ENCODE results near the gene WWOX.

Gene WWOX

DNA sequence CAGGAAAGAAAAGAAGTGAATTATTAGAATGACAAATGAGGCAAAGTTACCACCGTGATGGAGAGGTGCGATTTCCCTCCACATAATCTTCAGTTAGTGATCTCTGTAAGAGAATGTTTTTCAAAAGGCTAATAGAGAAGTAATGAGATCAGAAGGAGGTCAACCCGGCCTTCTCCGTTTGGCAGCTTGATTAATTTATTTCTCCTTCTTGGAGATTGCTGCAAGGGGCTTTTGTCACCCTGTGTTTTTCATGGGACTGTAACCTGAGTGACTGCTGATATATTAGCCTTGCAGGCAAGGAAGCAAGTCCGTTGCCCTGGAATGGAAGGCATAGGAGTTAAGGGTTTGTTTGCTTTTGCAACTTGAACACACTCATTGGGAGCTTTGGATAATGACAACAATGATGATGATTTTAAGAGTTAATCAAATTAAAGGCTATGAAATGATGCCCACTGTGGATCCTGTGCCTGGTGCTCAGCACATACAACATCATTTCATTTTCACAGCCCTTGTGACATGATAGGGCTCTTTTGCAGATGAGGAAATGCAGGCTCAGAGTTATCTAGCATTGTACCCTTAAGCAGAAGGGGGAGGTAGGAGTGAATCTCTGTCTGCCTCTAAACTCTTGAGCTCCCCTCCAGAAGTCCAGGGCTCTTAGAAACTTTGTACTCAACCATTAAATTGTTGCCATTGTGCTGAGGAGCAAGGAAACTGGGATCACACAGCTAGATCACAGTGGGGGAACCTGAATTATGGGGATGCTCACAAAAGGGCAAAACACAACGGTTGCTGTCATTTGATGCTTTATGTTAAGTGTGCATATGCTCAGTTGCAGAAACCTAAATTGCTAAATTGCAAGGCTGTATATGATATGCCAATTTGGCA is 226.3 kb downstream of the WWOX start:
- H3K9ac ChIP-seq (ENCODE audit: insufficient read length): no peak overlapping the region

DNA sequence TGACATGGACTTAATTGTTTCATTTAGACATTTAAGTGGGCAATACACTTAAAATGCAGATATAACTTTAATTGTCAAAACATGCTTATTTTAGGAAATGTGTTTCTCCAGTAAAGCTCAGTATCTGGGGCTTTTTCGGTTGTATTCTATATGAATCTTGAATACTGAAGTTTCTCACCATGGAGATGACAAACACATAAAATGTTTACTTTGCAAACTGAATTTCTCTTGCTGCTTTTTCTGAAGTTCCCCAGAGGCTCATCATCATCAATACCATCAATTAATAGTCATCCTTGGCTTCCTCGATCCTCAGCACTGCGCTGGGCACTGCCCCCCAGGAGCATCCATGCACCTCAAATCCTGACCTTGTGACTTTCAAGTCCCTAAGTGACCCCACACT is 227.3 kb downstream of the WWOX start:
- Histone ChIP-seq H3K9me3 (ENCODE audit: low read depth, low read length) (no peaks in the 10 kb centered on the region), H3K36me3 (ENCODE audit: insufficient read depth, low read length) (no peaks in the 10 kb centered on the region), H3K9ac (ENCODE audit: insufficient read length) (no peak overlapping the region), H3K27ac (no peak overlapping the region), H3K4me3 (no peak overlapping the region)
- TF ChIP-seq FOXP2 (optimal IDR thresholded peaks at IDR 0.05; ENCODE audit: control extremely low read depth, extremely low read length, insufficient read depth) (no peak), POLR2AphosphoS5 (IDR thresholded peaks at IDR 0.05; ENCODE audit: borderline replicate concordance, low read depth, low read length) (no peak), EZH2 (IDR thresholded peaks at IDR 0.05) (no peak)
- no peak for DNase-seq (ENCODE audit: low read depth, low spot score)

More for the DNA sequence above, 226.3 kb downstream of the WWOX start:
- no peak for DNase-seq (ENCODE audit: low read depth, low spot score)
- TF ChIP-seq POLR2AphosphoS5 (IDR thresholded peaks at IDR 0.05; ENCODE audit: borderline replicate concordance, low read depth, low read length) (no peak), EZH2 (IDR thresholded peaks at IDR 0.05) (no peak), FOXP2 (optimal IDR thresholded peaks at IDR 0.05; ENCODE audit: control extremely low read depth, extremely low read length, insufficient read depth) (no peak)
- Histone ChIP-seq H3K9me3 (ENCODE audit: low read depth, low read length) (no peaks in the 10 kb centered on the region), H3K36me3 (ENCODE audit: insufficient read depth, low read length) (no peaks in the 10 kb centered on the region), H3K27ac (no peak overlapping the region), H3K4me3 (no peak overlapping the region)

DNA sequence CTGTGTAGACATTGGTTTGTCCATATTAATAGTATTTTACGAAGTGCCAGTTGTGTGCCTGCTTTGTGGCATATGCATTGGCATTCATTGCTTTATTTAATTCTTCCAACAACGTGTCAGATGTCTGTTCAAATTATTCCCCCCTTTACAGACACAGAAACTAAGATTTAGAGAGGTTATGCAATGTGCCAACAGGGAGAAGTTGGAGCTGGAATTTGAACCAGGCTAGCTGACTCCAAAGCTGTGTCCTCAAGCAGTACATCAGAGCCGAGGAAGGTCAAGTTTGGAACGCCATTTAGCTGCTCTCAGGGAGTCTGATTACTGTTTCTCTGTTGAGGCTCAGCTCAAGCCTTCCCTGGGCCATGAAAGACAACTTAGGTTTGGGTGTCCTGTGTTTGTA is 232.3 kb downstream of the WWOX start:
- H3K9me3 ChIP-seq (ENCODE audit: low read depth, low read length): no peaks in the 10 kb centered on the region
- H3K36me3 ChIP-seq (ENCODE audit: insufficient read depth, low read length): no peaks in the 10 kb centered on the region
- DNase-seq (ENCODE audit: low read depth, low spot score): no peak
- TF ChIP-seq FOXP2 (optimal IDR thresholded peaks at IDR 0.05; ENCODE audit: control extremely low read depth, extremely low read length, insufficient read depth) (no peak), EZH2 (IDR thresholded peaks at IDR 0.05) (no peak), POLR2AphosphoS5 (IDR thresholded peaks at IDR 0.05; ENCODE audit: borderline replicate concordance, low read depth, low read length) (no peak)
- no peak overlapping the region for H3K4me3 ChIP-seq
- no peak overlapping the region for H3K9ac ChIP-seq (ENCODE audit: insufficient read length)
- H3K27ac ChIP-seq: no peak overlapping the region

DNA sequence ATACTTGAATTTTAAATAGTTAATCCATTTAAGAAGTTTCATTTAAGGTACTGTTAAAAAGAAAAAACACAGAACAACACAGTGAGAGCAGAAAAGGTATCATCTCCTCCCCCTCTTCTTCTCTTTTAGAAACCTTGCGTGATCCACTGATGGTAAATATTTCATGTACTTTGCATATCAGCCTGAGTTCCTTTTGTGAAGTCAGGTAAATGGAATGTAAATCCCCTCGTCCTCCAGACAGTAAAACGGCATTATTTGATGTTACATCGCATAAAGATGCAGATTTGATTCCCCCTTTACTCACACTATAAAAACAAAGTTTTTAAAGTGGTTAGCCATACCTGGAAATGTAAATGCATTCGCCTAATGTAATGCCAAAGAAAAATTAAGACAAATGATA is 234.4 kb downstream of the WWOX start:
- H3K4me3 ChIP-seq: no peak overlapping the region
- no peaks in the 10 kb centered on the region for H3K9me3 ChIP-seq (ENCODE audit: low read depth, low read length)
- no peaks in the 10 kb centered on the region for H3K36me3 ChIP-seq (ENCODE audit: insufficient read depth, low read length)
- H3K27ac ChIP-seq: no peak overlapping the region
- no peak for TF ChIP-seq POLR2AphosphoS5 (IDR thresholded peaks at IDR 0.05; ENCODE audit: borderline replicate concordance, low read depth, low read length)
- no peak for TF ChIP-seq EZH2 (IDR thresholded peaks at IDR 0.05)
- no peak for TF ChIP-seq FOXP2 (optimal IDR thresholded peaks at IDR 0.05; ENCODE audit: control extremely low read depth, extremely low read length, insufficient read depth)
- H3K9ac ChIP-seq (ENCODE audit: insufficient read length): no peak overlapping the region
- no peak for DNase-seq (ENCODE audit: low read depth, low spot score)

DNA sequence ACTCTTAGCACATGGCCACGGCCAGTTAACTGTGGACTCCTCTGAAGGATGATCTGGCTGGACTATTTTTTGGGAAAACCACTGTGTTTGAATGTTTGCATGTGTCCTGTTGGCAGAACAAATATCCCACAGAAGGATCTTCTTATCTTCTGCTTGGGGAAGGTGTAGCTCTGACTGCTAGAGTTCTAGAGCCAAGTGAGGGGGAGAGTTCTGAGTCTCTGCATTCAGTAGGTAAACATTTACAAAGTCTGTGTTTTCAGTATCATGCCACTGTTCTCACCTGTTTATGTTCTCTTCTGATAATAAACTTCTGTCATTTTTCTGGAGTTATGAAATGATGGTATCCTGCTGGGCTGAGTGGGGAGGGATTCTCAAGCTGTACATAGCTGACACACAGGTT is 241.1 kb downstream of the WWOX start:
- Histone ChIP-seq H3K36me3 (ENCODE audit: insufficient read depth, low read length) (no peaks in the 10 kb centered on the region), H3K9me3 (ENCODE audit: low read depth, low read length) (no peaks in the 10 kb centered on the region), H3K27ac (no peak overlapping the region), H3K4me3 (no peak overlapping the region), H3K9ac (ENCODE audit: insufficient read length) (no peak overlapping the region)
- DNase-seq (ENCODE audit: low read depth, low spot score): no peak
- no peak for TF ChIP-seq FOXP2 (optimal IDR thresholded peaks at IDR 0.05; ENCODE audit: control extremely low read depth, extremely low read length, insufficient read depth)

DNA sequence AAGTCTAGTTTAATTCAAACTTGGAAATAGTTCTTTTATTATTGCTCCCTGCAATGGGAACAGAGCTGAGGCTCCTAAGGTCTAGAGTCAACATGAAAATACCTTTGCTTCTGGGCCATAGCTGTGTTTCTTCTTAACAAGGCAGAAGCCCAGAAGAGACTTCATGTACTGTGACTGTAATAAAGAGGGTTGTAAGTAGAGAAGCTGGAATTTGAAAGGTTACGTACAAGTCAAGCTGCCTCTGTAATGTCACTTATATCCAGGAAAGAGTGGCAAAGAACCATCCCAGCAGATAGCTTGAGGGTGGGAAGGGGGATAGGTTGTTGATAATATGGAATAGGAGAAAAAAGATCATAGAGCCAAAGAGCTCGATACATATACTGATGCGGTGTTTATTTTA is 248.6 kb downstream of the WWOX start:
- no peaks in the 10 kb centered on the region for H3K9me3 ChIP-seq (ENCODE audit: low read depth, low read length)
- H3K27ac ChIP-seq: no peak overlapping the region
- DNase-seq (ENCODE audit: low read depth, low spot score): no peak
- TF ChIP-seq FOXP2 (optimal IDR thresholded peaks at IDR 0.05; ENCODE audit: control extremely low read depth, extremely low read length, insufficient read depth) (no peak), POLR2AphosphoS5 (IDR thresholded peaks at IDR 0.05; ENCODE audit: borderline replicate concordance, low read depth, low read length) (no peak), EZH2 (IDR thresholded peaks at IDR 0.05) (no peak)
- H3K36me3 ChIP-seq (ENCODE audit: insufficient read depth, low read length): no peaks in the 10 kb centered on the region
- H3K9ac ChIP-seq (ENCODE audit: insufficient read length): no peak overlapping the region
- H3K4me3 ChIP-seq: no peak overlapping the region

DNA sequence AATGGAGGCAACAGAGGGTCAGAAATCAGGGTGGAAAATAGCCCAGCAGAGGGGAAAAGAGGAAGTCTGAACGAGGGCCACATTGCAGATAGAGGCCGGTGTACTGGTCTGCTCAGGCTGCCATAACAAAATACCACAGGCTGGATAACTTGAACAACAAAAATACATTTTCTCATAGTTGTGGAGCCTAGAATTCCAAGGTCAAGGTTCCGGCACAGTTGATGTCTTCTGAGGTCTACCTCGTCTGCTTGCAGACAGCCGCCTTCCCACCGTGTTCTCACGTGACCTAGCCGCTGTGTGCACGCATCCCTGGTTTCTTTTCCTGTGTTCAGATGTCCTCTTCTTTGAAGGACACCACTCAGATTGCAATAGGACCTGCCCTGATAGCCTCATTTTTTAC is 249.4 kb downstream of the WWOX start:
- no peak for TF ChIP-seq POLR2AphosphoS5 (IDR thresholded peaks at IDR 0.05; ENCODE audit: borderline replicate concordance, low read depth, low read length)
- Histone ChIP-seq H3K36me3 (ENCODE audit: insufficient read depth, low read length) (no peaks in the 10 kb centered on the region), H3K9me3 (ENCODE audit: low read depth, low read length) (no peaks in the 10 kb centered on the region), H3K27ac (no peak overlapping the region), H3K4me3 (no peak overlapping the region), H3K9ac (ENCODE audit: insufficient read length) (no peak overlapping the region)
- no peak for DNase-seq (ENCODE audit: low read depth, low spot score)

DNA sequence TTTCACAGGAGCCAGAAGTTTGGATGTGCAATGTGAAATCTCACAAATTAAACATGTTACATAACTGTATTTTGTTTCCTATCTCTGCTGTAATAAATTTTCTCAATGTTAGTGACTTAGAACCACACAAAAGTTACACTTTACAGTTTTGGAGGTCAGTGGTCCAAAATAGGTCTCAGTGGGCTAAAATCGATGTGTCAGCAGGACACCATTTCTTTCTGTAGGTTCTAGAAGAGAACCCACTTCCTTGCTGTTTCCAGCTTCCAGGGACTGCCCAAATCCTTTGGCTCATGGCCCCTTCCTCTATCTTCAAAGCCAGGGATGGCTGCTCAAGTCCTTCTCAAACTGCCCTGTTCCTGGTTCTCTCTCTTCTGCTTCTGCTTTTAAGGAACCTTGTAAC is 252.7 kb downstream of the WWOX start:
- Histone ChIP-seq H3K27ac (no peak overlapping the region), H3K36me3 (ENCODE audit: insufficient read depth, low read length) (no peaks in the 10 kb centered on the region), H3K9me3 (ENCODE audit: low read depth, low read length) (no peaks in the 10 kb centered on the region), H3K9ac (ENCODE audit: insufficient read length) (no peak overlapping the region), H3K4me3 (no peak overlapping the region)
- DNase-seq (ENCODE audit: low read depth, low spot score): no peak
- TF ChIP-seq FOXP2 (optimal IDR thresholded peaks at IDR 0.05; ENCODE audit: control extremely low read depth, extremely low read length, insufficient read depth) (no peak), EZH2 (IDR thresholded peaks at IDR 0.05) (no peak), POLR2AphosphoS5 (IDR thresholded peaks at IDR 0.05; ENCODE audit: borderline replicate concordance, low read depth, low read length) (no peak)

All from SK-N-MC (cell line).